GM12872 (cell line): ENCODE measurements around the gene SAMD1.

ENCODE experiments used
- TF ChIP-seq, protein P1 (sequence below): IDR thresholded peaks from 3 replicates; pipeline ENCODE4 v1.5.1; 2011; ENCODE audit warnings: low read depth, mild to moderate bottlenecking, low read length, moderate library complexity; ENCODE audit not compliant: insufficient read depth

Gene SAMD1

DNA sequence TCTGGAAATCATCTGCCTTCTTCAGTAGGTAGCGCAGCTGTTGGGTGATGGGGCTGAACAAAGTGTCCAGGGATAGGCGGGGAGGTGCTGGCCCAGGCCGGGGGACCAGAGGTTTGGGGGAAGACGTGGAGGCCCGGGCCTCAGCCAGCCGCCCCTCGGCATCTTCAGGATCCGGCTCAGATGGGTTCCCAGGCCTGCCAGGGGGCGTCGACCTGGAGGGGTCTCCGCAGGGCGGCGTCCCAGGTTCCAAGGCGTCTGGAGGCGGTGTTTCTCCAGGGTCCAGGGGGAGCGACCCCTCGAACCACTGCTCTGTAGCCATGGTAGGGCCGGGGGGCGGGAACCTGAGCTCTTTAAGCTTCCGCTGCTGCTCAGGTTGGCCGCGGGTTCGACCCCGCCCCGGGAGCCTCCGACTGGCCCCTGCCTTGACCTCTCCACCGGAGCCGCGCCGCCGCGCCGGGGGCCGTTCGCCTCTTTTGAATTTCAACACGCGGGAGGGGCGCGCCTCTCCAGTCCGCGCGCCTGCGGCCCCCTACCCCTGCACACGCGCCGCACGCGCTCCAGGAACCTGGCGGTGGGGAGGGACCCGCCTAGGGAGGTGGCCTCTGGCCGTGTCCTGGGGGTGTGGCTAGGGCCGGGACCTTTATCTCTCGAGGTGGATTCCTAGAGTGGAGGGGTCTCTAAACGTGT lies 5.1 kb downstream of the SAMD1 start, which contains the start of gene C19orf67:
TSS of gene C19orf67 (minus strand) at position 475 of the 687 bp plus-strand sequence. CDS start at position 319, 156 bp downstream.
- TF ChIP-seq, protein P1, sequence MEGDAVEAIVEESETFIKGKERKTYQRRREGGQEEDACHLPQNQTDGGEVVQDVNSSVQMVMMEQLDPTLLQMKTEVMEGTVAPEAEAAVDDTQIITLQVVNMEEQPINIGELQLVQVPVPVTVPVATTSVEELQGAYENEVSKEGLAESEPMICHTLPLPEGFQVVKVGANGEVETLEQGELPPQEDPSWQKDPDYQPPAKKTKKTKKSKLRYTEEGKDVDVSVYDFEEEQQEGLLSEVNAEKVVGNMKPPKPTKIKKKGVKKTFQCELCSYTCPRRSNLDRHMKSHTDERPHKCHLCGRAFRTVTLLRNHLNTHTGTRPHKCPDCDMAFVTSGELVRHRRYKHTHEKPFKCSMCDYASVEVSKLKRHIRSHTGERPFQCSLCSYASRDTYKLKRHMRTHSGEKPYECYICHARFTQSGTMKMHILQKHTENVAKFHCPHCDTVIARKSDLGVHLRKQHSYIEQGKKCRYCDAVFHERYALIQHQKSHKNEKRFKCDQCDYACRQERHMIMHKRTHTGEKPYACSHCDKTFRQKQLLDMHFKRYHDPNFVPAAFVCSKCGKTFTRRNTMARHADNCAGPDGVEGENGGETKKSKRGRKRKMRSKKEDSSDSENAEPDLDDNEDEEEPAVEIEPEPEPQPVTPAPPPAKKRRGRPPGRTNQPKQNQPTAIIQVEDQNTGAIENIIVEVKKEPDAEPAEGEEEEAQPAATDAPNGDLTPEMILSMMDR = no peak

DNA sequence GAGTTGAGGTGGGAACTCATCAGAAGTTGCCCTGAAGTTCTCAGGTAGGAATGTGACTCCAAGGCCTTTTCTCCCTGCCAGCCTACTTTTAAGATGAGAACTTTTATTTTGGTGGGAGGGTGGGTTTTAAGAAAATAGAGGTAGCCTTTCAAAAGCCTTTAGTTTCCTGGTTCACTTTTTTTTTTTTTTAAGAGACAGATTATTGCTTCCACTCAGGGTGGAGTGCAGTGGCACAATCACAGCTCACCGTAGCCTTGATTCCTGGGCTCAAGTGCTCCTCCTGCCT lies 7.9 kb downstream of the SAMD1 start:
- TF ChIP-seq, protein P1 = no peak

DNA sequence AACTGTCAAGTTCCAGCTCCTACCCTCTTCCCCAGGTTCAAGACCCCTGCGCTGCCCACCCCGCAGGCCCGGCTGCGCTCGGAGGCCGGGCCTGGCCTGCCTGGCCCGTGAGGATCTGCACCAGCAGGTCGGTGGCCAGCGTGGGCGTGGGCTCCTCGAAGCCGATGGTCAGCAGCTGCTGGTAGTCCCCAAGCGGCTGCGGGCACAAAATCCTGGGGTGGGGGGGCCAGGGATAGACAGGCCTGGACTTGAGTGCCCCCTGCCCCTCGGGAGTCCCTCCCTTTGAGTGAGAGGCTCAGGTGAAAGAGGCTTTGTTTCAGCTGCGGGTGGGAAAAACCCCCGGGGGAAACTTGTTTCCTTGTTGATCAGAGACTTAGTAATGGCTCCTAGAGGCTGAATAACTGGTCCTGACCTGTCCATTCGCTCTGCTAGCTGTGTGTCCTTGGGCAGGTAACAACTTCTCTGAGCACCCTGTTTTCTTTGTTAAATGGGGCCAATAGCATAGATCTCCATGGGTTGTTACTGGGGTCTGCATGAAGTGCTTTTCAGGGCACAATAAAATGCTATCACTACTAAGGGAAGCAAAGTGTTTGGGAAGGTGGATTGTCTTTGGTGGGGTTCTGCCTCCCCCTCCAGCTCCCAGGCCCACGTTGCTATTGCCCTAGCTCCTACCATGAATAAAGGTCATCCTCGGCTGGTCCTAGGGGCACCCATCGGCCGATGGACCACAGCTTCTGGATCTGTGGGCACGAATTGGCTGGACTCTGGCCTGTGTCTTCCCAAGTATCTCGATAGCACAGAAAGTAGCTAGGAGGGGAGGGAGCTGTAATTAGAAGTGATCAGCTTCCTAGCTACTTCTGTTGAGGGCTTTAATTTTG lies 8.5 kb downstream of the SAMD1 start:
- TF ChIP-seq, protein P1 = no peak

DNA sequence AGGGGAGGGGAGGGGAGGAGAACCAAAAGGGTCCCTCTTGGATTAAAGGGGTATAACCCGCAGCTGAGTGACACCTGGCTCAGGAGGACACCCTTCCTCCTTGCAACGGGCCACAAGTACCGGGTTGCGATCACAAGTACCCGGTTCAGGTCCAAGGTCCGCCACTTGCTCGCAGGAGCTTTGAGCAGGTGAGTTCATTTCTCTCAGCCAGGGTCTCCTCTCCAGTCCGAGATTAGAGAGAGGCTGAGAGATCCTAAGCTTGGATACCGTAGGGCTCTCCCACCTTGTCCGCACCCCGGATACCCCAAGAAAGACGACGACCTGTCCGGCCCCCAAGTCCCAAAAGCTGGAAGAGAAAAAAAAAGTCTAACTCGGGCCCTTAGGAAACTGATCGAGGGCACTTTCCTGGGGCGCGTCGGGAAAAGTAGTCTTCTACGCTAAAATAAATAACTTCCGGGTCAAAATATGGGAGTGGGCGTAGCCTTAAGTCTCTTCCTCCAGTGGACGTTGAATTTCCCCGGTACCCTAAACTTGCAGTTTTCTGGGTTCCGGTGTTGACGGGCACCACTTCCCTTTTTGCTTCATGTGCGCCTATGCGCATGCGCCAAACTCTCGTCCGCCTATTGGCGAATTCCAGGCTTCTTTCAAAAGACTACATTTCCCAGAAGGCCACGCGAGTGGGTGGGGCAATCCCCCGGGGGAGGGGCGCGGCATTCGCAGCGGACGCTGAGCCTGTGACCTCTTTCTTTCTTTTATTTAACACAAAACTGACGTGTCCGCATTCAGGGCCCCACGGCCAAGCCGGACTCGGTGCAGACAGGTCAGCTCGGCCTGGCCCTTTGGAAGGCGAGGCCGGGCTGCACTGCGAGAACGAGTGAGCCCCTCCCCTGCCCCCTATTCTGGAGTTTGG lies 9.4 kb downstream of the SAMD1 start:
- TF ChIP-seq, protein P1 = no peak

DNA sequence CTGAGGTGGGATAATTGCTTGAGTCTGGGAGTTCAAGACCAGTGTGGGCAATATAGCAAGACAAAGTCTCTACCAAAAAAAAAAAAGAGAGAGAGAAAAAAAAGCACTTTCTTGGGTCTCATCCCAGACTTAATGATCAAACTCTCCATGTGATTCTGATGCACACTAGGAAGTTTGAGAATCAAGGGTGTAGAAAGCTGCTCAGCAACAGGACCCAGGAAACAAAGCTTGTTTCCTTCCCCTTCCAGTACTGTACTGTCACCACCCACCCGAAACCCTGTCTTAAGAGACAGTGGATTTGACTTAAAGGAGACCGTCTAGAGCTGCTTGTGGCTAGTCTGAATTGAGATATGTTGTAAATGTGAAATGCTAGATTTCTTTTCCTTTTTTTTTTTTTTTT lies 12.1 kb downstream of the SAMD1 start:
- TF ChIP-seq, protein P1 = no peak

- TF ChIP-seq, protein P1 = no peak
Observed at GRCh38 chr19:14073925-14074838, 16.4 kb downstream of the SAMD1 start.
